Measurements from ENCODE around the gene PRSS33.

- no peak for TF ChIP-seq CTCF (IDR thresholded peaks at IDR 0.05)
- no peak for TF ChIP-seq POLR2AphosphoS5 (IDR thresholded peaks at IDR 0.05)
Measured at GRCh38 chr16:2757344-2757743, 30.0 kb downstream of the PRSS33 start.

Measured in gastroesophageal sphincter (tissue), 3 donors.